ENCODE results near the gene HEPN1. TPM values are rescaled to one million over a fixed set of nuclear protein-coding genes. Genes with fewer than 3 reads are reported as not detected.

The HEPN1 gene
- total and polyA plus RNA-seq, 2 of the 8 experiments (the other 6 are each of a cell fraction or from before 2014, with no cell fraction given): not detected

DNA sequence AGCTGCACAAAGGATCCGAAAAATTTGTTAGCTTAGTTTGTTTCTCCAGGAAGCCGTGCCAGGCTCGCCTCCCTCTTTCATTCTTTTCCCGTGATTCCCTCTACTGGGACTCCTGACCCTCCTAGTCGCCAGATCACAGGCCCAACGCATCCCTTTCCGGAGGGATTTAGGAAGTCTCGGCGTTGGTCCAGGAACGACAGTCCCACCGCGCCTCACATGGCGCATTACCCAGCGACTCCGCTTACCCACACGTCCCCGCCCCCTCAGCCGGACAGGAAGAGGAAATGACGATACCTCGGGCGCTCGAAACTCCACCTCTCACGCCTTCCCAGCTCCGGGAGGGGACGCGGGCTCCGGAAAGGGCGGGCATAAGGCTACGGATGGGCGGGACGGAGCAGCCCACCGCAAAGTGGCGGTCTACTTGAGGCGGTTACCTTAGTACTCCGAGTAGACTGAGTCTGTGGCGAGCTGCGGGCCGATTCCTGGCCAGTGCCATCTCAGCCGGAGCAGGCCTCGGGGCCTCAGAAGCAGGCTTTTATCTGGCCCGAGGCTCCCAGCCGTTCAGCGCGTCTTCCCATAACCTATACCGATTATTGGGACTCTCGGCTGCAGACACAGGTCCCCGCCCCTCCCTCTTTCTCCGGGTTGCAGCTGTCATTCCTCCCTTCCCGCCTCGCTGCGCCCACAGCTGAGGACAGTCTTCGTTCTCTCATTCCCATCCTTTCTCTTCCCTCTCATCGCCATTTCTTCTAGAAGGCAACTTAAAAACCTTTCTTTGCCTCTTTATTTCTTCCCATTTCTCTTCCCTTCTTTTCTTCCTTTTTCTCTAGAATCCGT, 34.9 kb downstream of the HEPN1 start, which contains the start of gene CCDC15 (continued):
- TF ChIP-seq, protein P1, sequence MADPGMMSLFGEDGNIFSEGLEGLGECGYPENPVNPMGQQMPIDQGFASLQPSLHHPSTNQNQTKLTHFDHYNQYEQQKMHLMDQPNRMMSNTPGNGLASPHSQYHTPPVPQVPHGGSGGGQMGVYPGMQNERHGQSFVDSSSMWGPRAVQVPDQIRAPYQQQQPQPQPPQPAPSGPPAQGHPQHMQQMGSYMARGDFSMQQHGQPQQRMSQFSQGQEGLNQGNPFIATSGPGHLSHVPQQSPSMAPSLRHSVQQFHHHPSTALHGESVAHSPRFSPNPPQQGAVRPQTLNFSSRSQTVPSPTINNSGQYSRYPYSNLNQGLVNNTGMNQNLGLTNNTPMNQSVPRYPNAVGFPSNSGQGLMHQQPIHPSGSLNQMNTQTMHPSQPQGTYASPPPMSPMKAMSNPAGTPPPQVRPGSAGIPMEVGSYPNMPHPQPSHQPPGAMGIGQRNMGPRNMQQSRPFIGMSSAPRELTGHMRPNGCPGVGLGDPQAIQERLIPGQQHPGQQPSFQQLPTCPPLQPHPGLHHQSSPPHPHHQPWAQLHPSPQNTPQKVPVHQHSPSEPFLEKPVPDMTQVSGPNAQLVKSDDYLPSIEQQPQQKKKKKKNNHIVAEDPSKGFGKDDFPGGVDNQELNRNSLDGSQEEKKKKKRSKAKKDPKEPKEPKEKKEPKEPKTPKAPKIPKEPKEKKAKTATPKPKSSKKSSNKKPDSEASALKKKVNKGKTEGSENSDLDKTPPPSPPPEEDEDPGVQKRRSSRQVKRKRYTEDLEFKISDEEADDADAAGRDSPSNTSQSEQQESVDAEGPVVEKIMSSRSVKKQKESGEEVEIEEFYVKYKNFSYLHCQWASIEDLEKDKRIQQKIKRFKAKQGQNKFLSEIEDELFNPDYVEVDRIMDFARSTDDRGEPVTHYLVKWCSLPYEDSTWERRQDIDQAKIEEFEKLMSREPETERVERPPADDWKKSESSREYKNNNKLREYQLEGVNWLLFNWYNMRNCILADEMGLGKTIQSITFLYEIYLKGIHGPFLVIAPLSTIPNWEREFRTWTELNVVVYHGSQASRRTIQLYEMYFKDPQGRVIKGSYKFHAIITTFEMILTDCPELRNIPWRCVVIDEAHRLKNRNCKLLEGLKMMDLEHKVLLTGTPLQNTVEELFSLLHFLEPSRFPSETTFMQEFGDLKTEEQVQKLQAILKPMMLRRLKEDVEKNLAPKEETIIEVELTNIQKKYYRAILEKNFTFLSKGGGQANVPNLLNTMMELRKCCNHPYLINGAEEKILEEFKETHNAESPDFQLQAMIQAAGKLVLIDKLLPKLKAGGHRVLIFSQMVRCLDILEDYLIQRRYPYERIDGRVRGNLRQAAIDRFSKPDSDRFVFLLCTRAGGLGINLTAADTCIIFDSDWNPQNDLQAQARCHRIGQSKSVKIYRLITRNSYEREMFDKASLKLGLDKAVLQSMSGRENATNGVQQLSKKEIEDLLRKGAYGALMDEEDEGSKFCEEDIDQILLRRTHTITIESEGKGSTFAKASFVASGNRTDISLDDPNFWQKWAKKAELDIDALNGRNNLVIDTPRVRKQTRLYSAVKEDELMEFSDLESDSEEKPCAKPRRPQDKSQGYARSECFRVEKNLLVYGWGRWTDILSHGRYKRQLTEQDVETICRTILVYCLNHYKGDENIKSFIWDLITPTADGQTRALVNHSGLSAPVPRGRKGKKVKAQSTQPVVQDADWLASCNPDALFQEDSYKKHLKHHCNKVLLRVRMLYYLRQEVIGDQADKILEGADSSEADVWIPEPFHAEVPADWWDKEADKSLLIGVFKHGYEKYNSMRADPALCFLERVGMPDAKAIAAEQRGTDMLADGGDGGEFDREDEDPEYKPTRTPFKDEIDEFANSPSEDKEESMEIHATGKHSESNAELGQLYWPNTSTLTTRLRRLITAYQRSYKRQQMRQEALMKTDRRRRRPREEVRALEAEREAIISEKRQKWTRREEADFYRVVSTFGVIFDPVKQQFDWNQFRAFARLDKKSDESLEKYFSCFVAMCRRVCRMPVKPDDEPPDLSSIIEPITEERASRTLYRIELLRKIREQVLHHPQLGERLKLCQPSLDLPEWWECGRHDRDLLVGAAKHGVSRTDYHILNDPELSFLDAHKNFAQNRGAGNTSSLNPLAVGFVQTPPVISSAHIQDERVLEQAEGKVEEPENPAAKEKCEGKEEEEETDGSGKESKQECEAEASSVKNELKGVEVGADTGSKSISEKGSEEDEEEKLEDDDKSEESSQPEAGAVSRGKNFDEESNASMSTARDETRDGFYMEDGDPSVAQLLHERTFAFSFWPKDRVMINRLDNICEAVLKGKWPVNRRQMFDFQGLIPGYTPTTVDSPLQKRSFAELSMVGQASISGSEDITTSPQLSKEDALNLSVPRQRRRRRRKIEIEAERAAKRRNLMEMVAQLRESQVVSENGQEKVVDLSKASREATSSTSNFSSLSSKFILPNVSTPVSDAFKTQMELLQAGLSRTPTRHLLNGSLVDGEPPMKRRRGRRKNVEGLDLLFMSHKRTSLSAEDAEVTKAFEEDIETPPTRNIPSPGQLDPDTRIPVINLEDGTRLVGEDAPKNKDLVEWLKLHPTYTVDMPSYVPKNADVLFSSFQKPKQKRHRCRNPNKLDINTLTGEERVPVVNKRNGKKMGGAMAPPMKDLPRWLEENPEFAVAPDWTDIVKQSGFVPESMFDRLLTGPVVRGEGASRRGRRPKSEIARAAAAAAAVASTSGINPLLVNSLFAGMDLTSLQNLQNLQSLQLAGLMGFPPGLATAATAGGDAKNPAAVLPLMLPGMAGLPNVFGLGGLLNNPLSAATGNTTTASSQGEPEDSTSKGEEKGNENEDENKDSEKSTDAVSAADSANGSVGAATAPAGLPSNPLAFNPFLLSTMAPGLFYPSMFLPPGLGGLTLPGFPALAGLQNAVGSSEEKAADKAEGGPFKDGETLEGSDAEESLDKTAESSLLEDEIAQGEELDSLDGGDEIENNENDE (IDR thresholded peaks at IDR 0.05; ENCODE audit: insufficient replicate concordance, low read length): peak; percentile 97
- peak; percentile 86; the same call in 1 of the 2 replicates for TF ChIP-seq GABPA (IDR thresholded peaks at IDR 0.05; ENCODE audit: borderline replicate concordance, insufficient read depth, low read length)
